HCT116 (cell line): ENCODE results near the gene PRICKLE1. TPM values are rescaled to one million over a fixed set of nuclear protein-coding genes. Genes with fewer than 3 reads are reported as not detected.

ENCODE experiments used
- ATAC-seq: fragments of 200-7000 bp; cut with Tn5 transposase; 2 replicates; pipeline ENCODE4 v1.9.1; 2020; ENCODE audit warnings: mild to moderate bottlenecking, moderate library complexity
- BruUV-seq: library from RNA; stranded (reverse); fragments of 400-500 nt; replicated peaks from 2 replicates; lab custom pipeline; 2021; lab: Mats Ljungman, UMichigan
- CTCF ChIA-PET: fragments of 300-600 bp; sonication (Branson Sonifier 250); formaldehyde crosslinking; loops from one replicate; lab custom pipeline; 2021; ENCODE audit warnings: antibody characterized with exemption; lab: Charles Lee
- POLR2A ChIA-PET: fragments of 300-600, 350-600 bp; sonication (Branson Sonifier 250); formaldehyde crosslinking; loops from one replicate; lab custom pipeline; 2021; ENCODE audit warnings: antibody characterized with exemption; lab: Charles Lee
- RAD21 ChIA-PET, 2 experiments: fragments of 300-600 bp; sonication (Branson Sonifier 250); formaldehyde crosslinking; loops; one replicate each; lab custom pipeline; 2023; ENCODE audit warnings: low total read pairs in 2 of 2; ENCODE audit not compliant: uncharacterized antibody in 2 of 2, unreplicated experiment in 2 of 2, low non-redundant PET in 1 of 2; lab: Charles Lee
- DNase-seq: peaks from one replicate; pipeline ENCODE4 v3.0.0-alpha.2; 2010; ENCODE audit warnings: low read depth, low spot score
- H2AFZ ChIP-seq: fragments of 200-600 bp; shearing (Covaris generic), sonication (generic); 2 replicates; pipeline ENCODE4 v1.6.1; 2017; ENCODE audit warnings: low read depth, mixed run types, mixed read lengths, antibody characterized with exemption, low read length; ENCODE audit not compliant: poor library complexity, severe bottlenecking
- H3K27ac ChIP-seq: 2 replicates; pipeline ENCODE4 v1.5.1; 2012; ENCODE audit warnings: low read depth, low read length
- H3K27me3 ChIP-seq: fragments of 200-600 bp; sonication (generic); 2 replicates; pipeline ENCODE4 v1.6.1; 2016; ENCODE audit warnings: mixed run types, low read length, mixed read lengths; ENCODE audit not compliant: insufficient read depth
- H3K36me3 ChIP-seq, 2 experiments: fragments of 200-500 bp in 1 of 2; fragments of 200-600 bp in 1 of 2; sonication (Bioruptor generic) in 1 of 2; sonication (generic) in 1 of 2; 2 replicates each; pipeline versions ENCODE4 v1.5.1 to v1.6.1; 2014 to 2016; ENCODE audit warnings: low read length in 2 of 2, inconsistent platforms in 1 of 2, mixed read lengths in 1 of 2, mixed run types in 1 of 2; ENCODE audit not compliant: insufficient read depth in 2 of 2, control insufficient read depth in 1 of 2
- H3K4me1 ChIP-seq, 2 experiments: fragments of 200-600 bp in 1 of 2; sonication (generic) in 1 of 2; 2 replicates each; pipeline versions ENCODE4 v1.5.1 to v1.6.1; 2012 to 2017; ENCODE audit warnings: low read length in 2 of 2, inconsistent platforms in 1 of 2, mild to moderate bottlenecking in 1 of 2, mixed read lengths in 1 of 2, mixed run types in 1 of 2, moderate library complexity in 1 of 2; ENCODE audit not compliant: insufficient read depth in 2 of 2, control insufficient read depth in 1 of 2
- H3K4me2 ChIP-seq: fragments of 200-600 bp; sonication (generic); 2 replicates; pipeline ENCODE4 v1.6.1; 2017; ENCODE audit warnings: mixed run types, low read length, mixed read lengths
- H3K4me3 ChIP-seq, 2 experiments: fragments of 200-600 bp in 1 of 2; sonication (generic) in 1 of 2; replicated peaks in 1 of 2; 2 replicates each; pipeline ENCODE4 v1.5.1; 2011 to 2016; ENCODE audit warnings: low read length in 2 of 2, control low read depth in 1 of 2, low read depth in 1 of 2, mild to moderate bottlenecking in 1 of 2, mixed read lengths in 1 of 2, mixed run types in 1 of 2
- H3K79me2 ChIP-seq: fragments of 200-600 bp; sonication (generic); 2 replicates; pipeline ENCODE4 v1.6.1; 2017; ENCODE audit warnings: mild to moderate bottlenecking, mixed run types, low read length, moderate library complexity, mixed read lengths; ENCODE audit not compliant: insufficient read depth
- H3K9ac ChIP-seq: fragments of 200-600 bp; sonication (generic); 2 replicates; pipeline ENCODE4 v1.6.1; 2016; ENCODE audit warnings: low read length, mixed read lengths
- H3K9me2 ChIP-seq: fragments of 200-600 bp; sonication (generic), shearing (Covaris generic); 2 replicates; pipeline ENCODE4 v1.6.1; 2017; ENCODE audit warnings: mixed run types, mild to moderate bottlenecking, moderate library complexity; ENCODE audit not compliant: insufficient read depth
- H3K9me3 ChIP-seq, 2 experiments: fragments of 200-500 bp in 1 of 2; fragments of 200-600 bp in 1 of 2; sonication (Bioruptor generic) in 1 of 2; sonication (generic) in 1 of 2; 2 replicates each; pipeline ENCODE4 v1.6.1; 2014 to 2017; ENCODE audit warnings: low read length in 2 of 2, mixed read lengths in 2 of 2, inconsistent platforms in 1 of 2, low read depth in 1 of 2, mild to moderate bottlenecking in 1 of 2, mixed run types in 1 of 2, moderate library complexity in 1 of 2; ENCODE audit not compliant: control insufficient read depth in 1 of 2, insufficient read depth in 1 of 2
- H4K20me1 ChIP-seq: fragments of 200-600 bp; sonication (generic), shearing (Covaris generic); 2 replicates; pipeline ENCODE4 v1.6.1; 2017; ENCODE audit warnings: mixed run types, mild to moderate bottlenecking, moderate library complexity; ENCODE audit not compliant: insufficient read depth
- CTCF ChIP-seq, 3 experiments: fragments of 200-600 bp in 1 of 3; sonication (generic) in 1 of 3; IDR thresholded peaks in 2 of 3; conservative IDR thresholded peaks in 1 of 3; 2 replicates each; pipeline ENCODE4 v1.5.1; 2012 to 2017; ENCODE audit warnings: low read depth in 2 of 3, low read length in 2 of 3, antibody characterized with exemption in 1 of 3, borderline replicate concordance in 1 of 3, control low read depth in 1 of 3, mild to moderate bottlenecking in 1 of 3, mixed read lengths in 1 of 3, mixed run types in 1 of 3, moderate library complexity in 1 of 3; ENCODE audit not compliant: insufficient read depth in 1 of 3
- EZH2 ChIP-seq: fragments of 200-600 bp; sonication (generic); IDR thresholded peaks from 2 replicates; pipeline ENCODE4 v1.6.1; 2017; ENCODE audit warnings: antibody characterized with exemption, mixed run types
- EZH2phosphoT487 ChIP-seq: fragments of 200-600 bp; IDR thresholded peaks from 2 replicates; pipeline ENCODE4 v1.6.1; 2018; ENCODE audit warnings: antibody characterized with exemption, borderline replicate concordance
- POLR2AphosphoS5 ChIP-seq: IDR thresholded peaks from 2 replicates; pipeline ENCODE4 v1.6.1; 2011; ENCODE audit warnings: mild to moderate bottlenecking, low read depth, low read length, moderate library complexity
- REST ChIP-seq: IDR thresholded peaks from 2 replicates; pipeline ENCODE4 v1.6.1; 2012; ENCODE audit warnings: low read depth
- SP1 ChIP-seq: IDR thresholded peaks from 2 replicates; pipeline ENCODE4 v1.6.1; 2012; ENCODE audit warnings: low read depth
- TCF7L2 ChIP-seq: IDR thresholded peaks from 2 replicates; pipeline ENCODE4 v1.7.0; 2011; ENCODE audit warnings: borderline replicate concordance, inconsistent platforms; ENCODE audit not compliant: insufficient read depth, insufficient read length; ENCODE audit errors: extremely low read depth
- YY1 ChIP-seq: IDR thresholded peaks from 2 replicates; pipeline ENCODE4 v1.6.1; 2011; ENCODE audit warnings: low read length, low read depth, moderate library complexity, mild to moderate bottlenecking; ENCODE audit not compliant: insufficient replicate concordance; ENCODE audit errors: extremely low read depth
- intact Hi-C: fragments of 100-400 bp; cut with micrococcal nuclease; formaldehyde crosslinking; loops from 2 replicates; pipeline ENCODE4 v1.10.0; 2022
- total RNA-seq: library from RNA; stranded (reverse); gene quantifications from one replicate; pipeline ENCODE4 v1.2.1, GENCODE V29; 2021; ENCODE audit not compliant: unreplicated experiment

Gene PRICKLE1
- total RNA-seq, 1 experiment from 2014 or later: 1.3 TPM

GRCh38 chr12:42495244-42495643 lies 94.3 kb downstream of the PRICKLE1 start:
- Histone ChIP-seq H3K4me2 (no peak overlapping the region), H4K20me1 (no peaks in the 10 kb centered on the region), H3K79me2 (no peaks in the 10 kb centered on the region), H3K27me3 (no peaks in the 10 kb centered on the region), H3K4me3 (no peak overlapping the region), H3K27ac (no peak overlapping the region), H2AFZ (no peak overlapping the region), H3K9me2 (no peaks in the 10 kb centered on the region), H3K36me3 (no peaks in the 10 kb centered on the region), H3K9me3 (no peaks in the 10 kb centered on the region), H3K4me1 (no peaks in the 10 kb centered on the region), H3K9ac (no peak overlapping the region)
- ATAC-seq: no peak
- ChIA-PET CTCF (no interaction called here), RAD21 (no interaction called here), POLR2A (no interaction called here)
- intact Hi-C loops: no loop called here
- no TSS peak for BruUV-seq
- DNase-seq: no peak
- TF ChIP-seq EZH2: no peak
- TF ChIP-seq REST: no peak
- TF ChIP-seq YY1: no peak
- no peak for TF ChIP-seq POLR2AphosphoS5
- no peak for TF ChIP-seq SP1
- no peak for TF ChIP-seq CTCF (IDR thresholded peaks at IDR 0.05 in 2 of 3, conservative IDR thresholded peaks at IDR 0.05 in 1 of 3; ENCODE audit: borderline replicate concordance in 1 of 3, insufficient read depth in 1 of 3, low read depth in 2 of 3, low read length in 2 of 3)
- no peak for TF ChIP-seq EZH2phosphoT487
- TF ChIP-seq TCF7L2: no peak
